Heart left ventricle (tissue), 16 donors: ENCODE measurements around the gene PKD1. TPM values are rescaled to one million over a fixed set of nuclear protein-coding genes. Genes with fewer than 3 reads are reported as not detected.
"Not testable (repeated sequence)": the region's sequence is repeated elsewhere in the genome, so short reads cannot be mapped to it uniquely, and the experiment has no call there.

Experiments
- ATAC-seq, 4 donors: fragments of 200-7000 bp; cut with Tn5 transposase; one replicate each; pipeline ENCODE4 v1.9.1; 2020 to 2022; ENCODE audit warnings: moderate library complexity in 4 of 4, mild to moderate bottlenecking in 3 of 4, moderate number of reproducible peaks in 1 of 4
- DNase-seq, 5 donors: peaks; one replicate each; pipeline ENCODE4 v3.0.0-alpha.2; 2020
- H3K27ac ChIP-seq, 12 donors: fragments of 200-600 bp; sonication (generic) in 4 of 12; one replicate each; pipeline versions ENCODE4 v1.5.0 to v1.8.0; 2016 to 2022; ENCODE audit warnings: mild to moderate bottlenecking in 2 of 12
- H3K27me3 ChIP-seq, 9 donors: fragments of 200-600 bp; sonication (generic) in 2 of 9; one replicate each; pipeline versions ENCODE4 v1.5.1 to v1.8.0; 2016 to 2022; ENCODE audit warnings: mild to moderate bottlenecking in 3 of 9
- H3K36me3 ChIP-seq, 9 donors: fragments of 200-600 bp; sonication (generic) in 2 of 9; one replicate each; pipeline versions ENCODE4 v1.5.0 to v1.8.0; 2018 to 2022; ENCODE audit warnings: mild to moderate bottlenecking in 2 of 9
- H3K4me1 ChIP-seq, 12 donors: fragments of 200-600 bp; sonication (generic) in 4 of 12; one replicate each; pipeline versions ENCODE4 v1.5.0 to v1.8.0; 2016 to 2022; ENCODE audit warnings: mild to moderate bottlenecking in 3 of 12
- H3K4me3 ChIP-seq, 12 donors: fragments of 200-600 bp; sonication (generic) in 4 of 12; one replicate each; pipeline versions ENCODE4 v1.5.0 to v1.8.0; 2017 to 2022; ENCODE audit warnings: mild to moderate bottlenecking in 9 of 12, moderate library complexity in 4 of 12
- H3K9me3 ChIP-seq, 12 donors: fragments of 200-600 bp; sonication (generic) in 4 of 12; one replicate each; pipeline versions ENCODE4 v1.5.0 to v1.8.0; 2016 to 2022; ENCODE audit warnings: mild to moderate bottlenecking in 1 of 12
- CTCF ChIP-seq, 12 donors: fragments of 200-600 bp; sonication (generic) in 4 of 12; IDR thresholded peaks; one replicate each; pipeline versions ENCODE4 v1.5.0 to v1.8.0; 2018 to 2022; ENCODE audit warnings: antibody characterized with exemption in 12 of 12, mild to moderate bottlenecking in 5 of 12
- POLR2A ChIP-seq, 2 donors: fragments of 450-650 bp; IDR thresholded peaks; one replicate each; pipeline ENCODE4 v1.6.1; 2017; ENCODE audit warnings: antibody characterized with exemption in 2 of 2, mild to moderate bottlenecking in 2 of 2, moderate library complexity in 2 of 2
- WGBS, 4 donors: extraction: QIAGEN DNeasy Blood & Tissue Kit in 2 of 4; methylation state at CpG; one replicate each; pipeline versions ENCODE4 v1.1.5 to v1.1.7; 2013 to 2018; 5-methylcytosine and 5-hydroxymethylcytosine counted together
- intact Hi-C, 10 donors: fragments of 100-400 bp; cut with DNase I; formaldehyde crosslinking; loops; one replicate each; pipeline versions ENCODE4 v1.11.1 to v1.14.2; 2022
- polyA plus RNA-seq, 2 donors: library from polyadenylated mRNA; stranded (reverse); fragments of 200-250 nt; gene quantifications; one replicate each; pipeline ENCODE4 v1.2.3, GENCODE V29; 2013
- total RNA-seq, 9 donors: library from RNA; depleted of rRNA in 2 of 9; stranded (reverse); fragments of >200 nt in 2 of 9; fragmentation: NEBNext Ultra II Directional in 3 of 9; extraction: Animal tissue kit (Norgen Biotek cat#: 25700) in 3 of 9; gene quantifications; one replicate each; pipeline versions ENCODE4 v1.1.0 to v1.2.4, GENCODE V29; 2016 to 2023
- donor health status: ischemic (EF 13 %, LVEDD 7.1; RV severe dilation, severe dysfunction).
- donor health status: healthy with polysubstance abuse.
- donor health status: DM: no; HTN: yes; CAD: no.
- donor health status: DM: no; HTN: no; CAD: no.
- donor health status: ischemic (EF 25% LVEDD 6.9; RV normal size, moderate dysfunction).
- donor health status: ischemic (EF 25% LVEDD 5.7; RV mildly dilated, moderate dysfunction).
- donor health status: healthy.
- donor health status: DM: yes; HTN: yes; CAD: no.
- donor health status: ischemic (EF 35%, LVEDD 5.7; RV mildly dilated, moderate dysfunction).
- donor health status: nonischemic (EF 11% LVEDD 7.7; RV severe dilation, severe dysfunction).
- donor health status: DM: yes; HTN: yes; CAD: no.
- donor health status: PGD.
- donor health status: ischemic (EF 29% LVEDD 5.4; RV normal size, mild dysfunction).
- donor health status: nonischemic (EF 23%, LVEDD 6.1; RV moderate dilation, normal function).

Gene PKD1
- total and polyA plus RNA-seq, 11 donors, result 64.9 to 441 (median 105) TPM

DNA sequence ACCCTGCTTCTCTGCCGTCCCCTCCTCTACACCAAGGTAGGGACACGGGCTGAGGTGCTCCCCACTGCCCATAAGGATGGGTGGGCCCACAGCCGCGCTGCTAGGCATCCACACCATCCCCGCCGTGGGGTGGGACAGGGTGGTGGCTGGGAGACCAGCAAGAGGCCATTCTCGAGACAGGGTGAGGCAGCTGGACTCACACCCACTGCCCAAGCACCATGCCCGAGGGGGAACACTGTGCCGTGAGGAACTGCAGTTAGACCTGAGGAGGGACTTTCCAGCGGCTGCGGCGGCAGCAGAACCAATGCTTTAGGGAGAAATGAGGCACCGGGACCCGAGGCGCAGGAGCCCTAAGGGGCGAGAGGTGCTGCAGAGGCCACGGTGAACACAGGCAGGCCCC is 13.3 kb downstream of the PKD1 start:
- no peak for ATAC-seq
- Histone ChIP-seq H3K36me3 (peaks cover 0 to 1% (median 0%) of the 10 kb centered on the region in 9 donors), H3K27me3 (no peaks in the 10 kb centered on the region), H3K9me3 (no peaks in the 10 kb centered on the region), H3K4me3 (peak overlapping the region in 6 of 12 donors; percentile 6 to 39 (median 25)), H3K27ac (peak overlapping the region in 11 of 12 donors; percentile 38 to 100 (median 98)), H3K4me1 (peaks cover 12 to 75% (median 57%) of the 10 kb centered on the region in 12 donors)
- TF ChIP-seq CTCF (IDR thresholded peaks at IDR 0.05) (no peak), POLR2A (IDR thresholded peaks at IDR 0.05) (no peak)
- WGBS, 4 donors, result 58 to 76% (median 71%) methylated on average over 11 to 17 of the region's 17 CpGs
- no peak for DNase-seq
- intact Hi-C loops, result no loop called here

- peak in 4 of 5 donors; percentile 52 to 75 (median 65) for DNase-seq
- H3K36me3 ChIP-seq, result peaks cover 0 to 6% (median 0%) of the 10 kb centered on the region in 9 donors
- H3K27me3 ChIP-seq, result no peaks in the 10 kb centered on the region
- no peaks in the 10 kb centered on the region for H3K9me3 ChIP-seq
- intact Hi-C loops, result loop anchor here in 1 of 10 donors (2.0 kb wide), 1 partner anchor 19 kb away; no protein-coding TSS in a partner anchor
- WGBS, 4 donors, result 30 to 52% (median 43%) methylated on average over 10 to 19 of the region's 19 CpGs
- peak; percentile 4 to 23 (median 22) for ATAC-seq
- H3K4me3 ChIP-seq, result peak overlapping the region in 5 of 12 donors; percentile 6 to 39 (median 35)
- peaks cover 8 to 75% (median 57%) of the 10 kb centered on the region in 12 donors for H3K4me1 ChIP-seq
- peak overlapping the region in 11 of 12 donors; percentile 59 to 100 (median 98) for H3K27ac ChIP-seq
- TF ChIP-seq CTCF (IDR thresholded peaks at IDR 0.05), result no peak
- no peak for TF ChIP-seq POLR2A (IDR thresholded peaks at IDR 0.05)
These were observed 13.8 kb downstream of the PKD1 start for GRCh38 chr16:2121853-2122252.

DNA sequence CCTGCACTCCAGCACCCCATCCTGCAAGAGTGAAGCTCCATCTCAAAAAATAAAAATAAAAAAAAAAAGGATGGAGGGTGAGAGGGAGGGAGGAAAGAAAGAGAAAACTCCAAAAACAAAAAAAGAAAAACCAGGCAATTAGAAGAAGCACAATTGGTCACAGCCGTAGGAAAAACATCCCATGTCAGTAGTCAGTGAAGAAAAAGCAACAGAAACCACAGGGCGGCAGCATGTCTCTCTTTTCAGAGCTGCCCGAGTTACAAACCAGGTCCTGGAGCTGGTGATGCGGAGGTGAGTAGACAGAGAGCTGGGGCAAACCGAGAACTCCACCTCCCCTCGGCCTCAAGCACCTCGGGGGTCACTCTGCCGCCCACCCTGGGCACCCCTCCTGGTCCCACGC is 14.4 kb downstream of the PKD1 start:
- Histone ChIP-seq H3K27ac (peak overlapping the region in 9 of 12 donors; percentile 93 to 100 (median 98)), H3K4me3 (peak overlapping the region in 4 of 12 donors; percentile 6 to 39 (median 37)), H3K4me1 (peaks cover 8 to 75% (median 52%) of the 10 kb centered on the region in 12 donors)
- H3K9me3 ChIP-seq, H3K36me3 ChIP-seq, H3K27me3 ChIP-seq: not testable (repeated sequence)
- ATAC-seq, result peak in 1 of 4 donors; percentile 20
- TF ChIP-seq CTCF (IDR thresholded peaks at IDR 0.05), result peak; percentile 9 to 57 (median 38)
- peak in 3 of 5 donors; percentile 55 to 67 (median 58) for DNase-seq
- intact Hi-C loops, result loop anchor here in 1 of 10 donors (2.0 kb wide), 1 partner anchor 19 kb away; no protein-coding TSS in a partner anchor
- WGBS, 4 donors, result 9 to 57% (median 44%) methylated on average over 7 to 9 of the region's 9 CpGs

- H3K4me1 ChIP-seq, result peaks cover 5 to 43% (median 26%) of the 10 kb centered on the region in 12 donors
- H3K9me3 ChIP-seq, H3K27me3 ChIP-seq, H3K4me3 ChIP-seq, ATAC-seq, intact Hi-C loops: not testable (repeated sequence)
- DNase-seq, result peak in 1 of 5 donors; percentile 36
- H3K27ac ChIP-seq, result peak overlapping the region in 1 of 12 donors; percentile 62
- 54 to 83% (median 70%) methylated on average over 5 to 29 of the region's 35 CpGs for WGBS, 4 donors
- H3K36me3 ChIP-seq, result peaks cover 0 to 20% (median 13%) of the 10 kb centered on the region in 9 donors
These were observed 17.6 kb downstream of the PKD1 start for GRCh38 chr16:2117960-2118722.

GRCh38 chr16:2117341-2117740 is 18.4 kb downstream of the PKD1 start:
- H3K4me3 ChIP-seq, intact Hi-C loops, H3K27me3 ChIP-seq, ATAC-seq, H3K27ac ChIP-seq, H3K9me3 ChIP-seq: not testable (repeated sequence)
- peak in 1 of 5 donors; percentile 46 for DNase-seq
- peaks cover 0 to 25% (median 18%) of the 10 kb centered on the region in 9 donors for H3K36me3 ChIP-seq
- peaks cover 1 to 35% (median 18%) of the 10 kb centered on the region in 12 donors for H3K4me1 ChIP-seq
- WGBS, 4 donors, result 92 to 100% (median 93%) methylated on average over 1 to 25 of the region's 25 CpGs

- WGBS, 4 donors, result 84 to 100% (median 86%) methylated on average over 1 to 24 of the region's 24 CpGs
- peak in 1 of 5 donors; percentile 46 for DNase-seq
- intact Hi-C loops, ATAC-seq, H3K9me3 ChIP-seq, H3K4me3 ChIP-seq, H3K27me3 ChIP-seq: not testable (repeated sequence)
- Histone ChIP-seq H3K36me3 (peaks cover 0 to 34% (median 25%) of the 10 kb centered on the region in 9 donors), H3K4me1 (peaks cover 0 to 26% (median 9%) of the 10 kb centered on the region in 12 donors), H3K27ac (peak overlapping the region in 2 of 12 donors; percentile 23 to 54)
These were observed 19.3 kb downstream of the PKD1 start for GRCh38 chr16:2116428-2116827.
